PC-9 (cell line): ENCODE results near the gene MACROD2. TPM values are rescaled to one million over a fixed set of nuclear protein-coding genes. Genes with fewer than 3 reads are reported as not detected.

Source experiments
- BruUV-seq: library from RNA; stranded (reverse); fragments of 400-500 nt; replicated peaks from 2 replicates; lab custom pipeline; 2021; lab: Mats Ljungman, UMichigan
- CTCF ChIA-PET: fragments of 300-600 bp; sonication (Branson Sonifier 250); formaldehyde crosslinking; loops from one replicate; lab custom pipeline; 2022; ENCODE audit warnings: antibody characterized with exemption; lab: Charles Lee
- POLR2A ChIA-PET: fragments of 300-600 bp; sonication (Branson Sonifier 250); formaldehyde crosslinking; loops from one replicate; lab custom pipeline; 2022; ENCODE audit warnings: antibody characterized with exemption; ENCODE audit not compliant: unreplicated experiment; lab: Charles Lee
- DNase-seq, 2 experiments: peaks; one replicate each; pipeline versions ENCODE4 v3.0.0 to v3.0.0-alpha.2; 2015 to 2022; ENCODE audit warnings: mixed read lengths in 1 of 2
- H2AFZ ChIP-seq: fragments of 200-600 bp; sonication (generic); 2 replicates; pipeline ENCODE4 v1.8.1; 2017; ENCODE audit warnings: antibody characterized with exemption
- H3F3A ChIP-seq: fragments of 200-600 bp; sonication (generic); 2 replicates; pipeline ENCODE4 v1.8.1; 2017; ENCODE audit warnings: antibody characterized with exemption, mild to moderate bottlenecking, low read depth; ENCODE audit not compliant: insufficient read depth
- H3K27ac ChIP-seq: fragments of 200-600 bp; sonication (generic); 2 replicates; pipeline ENCODE4 v1.6.1; 2016; ENCODE audit warnings: mixed run types
- H3K27me3 ChIP-seq: fragments of 200-600 bp; sonication (generic); 2 replicates; pipeline ENCODE4 v1.6.1; 2016; ENCODE audit warnings: low read depth, mixed run types; ENCODE audit not compliant: insufficient read depth
- H3K36me3 ChIP-seq: fragments of 200-600 bp; sonication (generic); 2 replicates; pipeline ENCODE4 v1.6.1; 2016; ENCODE audit warnings: low read depth, mixed run types
- H3K4me1 ChIP-seq: fragments of 200-600 bp; sonication (generic); replicated peaks from 2 replicates; pipeline ENCODE4 v1.6.1; 2016; ENCODE audit warnings: mixed run types; ENCODE audit not compliant: insufficient read depth
- H3K4me2 ChIP-seq: fragments of 200-600 bp; sonication (generic); 2 replicates; pipeline ENCODE4 v1.6.1; 2017; ENCODE audit warnings: mixed run types
- H3K4me3 ChIP-seq: fragments of 200-600 bp; sonication (generic); 2 replicates; pipeline ENCODE4 v1.6.1; 2016; ENCODE audit warnings: mixed run types
- H3K79me2 ChIP-seq: fragments of 200-600 bp; sonication (generic); 2 replicates; pipeline ENCODE4 v1.6.1; 2017; ENCODE audit warnings: low read depth, mixed run types
- H3K9me2 ChIP-seq: fragments of 200-600 bp; sonication (generic); 2 replicates; pipeline ENCODE4 v1.8.1; 2017; ENCODE audit warnings: mild to moderate bottlenecking; ENCODE audit not compliant: insufficient read depth
- H3K9me3 ChIP-seq: fragments of 200-600 bp; sonication (generic); 2 replicates; pipeline ENCODE4 v1.8.1; 2016; ENCODE audit warnings: low read depth; ENCODE audit not compliant: insufficient read depth
- H4K20me1 ChIP-seq: fragments of 200-600 bp; sonication (generic); 2 replicates; pipeline ENCODE4 v1.8.1; 2017; ENCODE audit not compliant: insufficient read depth
- CTCF ChIP-seq: fragments of 200-600 bp; sonication (generic); conservative IDR thresholded peaks from 2 replicates; pipeline ENCODE4 v1.6.1; 2017; ENCODE audit warnings: mixed run types, antibody characterized with exemption, mild to moderate bottlenecking, moderate library complexity
- EZH2 ChIP-seq: fragments of 200-600 bp; sonication (generic); IDR thresholded peaks from 2 replicates; pipeline ENCODE4 v1.8.0; 2017; ENCODE audit warnings: antibody characterized with exemption, low read depth
- intact Hi-C: fragments of 100-400 bp; cut with micrococcal nuclease; formaldehyde crosslinking; loops from one replicate; pipeline ENCODE4 v1.10.0; 2022; ENCODE audit not compliant: unreplicated experiment
- total RNA-seq: library from RNA; stranded (reverse); gene quantifications from 2 replicates; pipeline ENCODE4 v1.2.3, GENCODE V29; 2021

MACROD2 gene
- total RNA-seq, 1 experiment from 2014 or later: 11.4 TPM

- Histone ChIP-seq H3K27ac (no peak overlapping the region), H3K9me3 (no peaks in the 10 kb centered on the region), H3K36me3 (no peaks in the 10 kb centered on the region), H2AFZ (no peak overlapping the region), H3K4me3 (no peak overlapping the region), H3K79me2 (no peaks in the 10 kb centered on the region), H4K20me1 (no peaks in the 10 kb centered on the region), H3K27me3 (no peaks in the 10 kb centered on the region), H3F3A (no peaks in the 10 kb centered on the region), H3K4me1 (no peaks in the 10 kb centered on the region), H3K9me2 (no peaks in the 10 kb centered on the region), H3K4me2 (no peak overlapping the region)
- CTCF ChIA-PET: no interaction called here
- BruUV-seq: no TSS peak
- TF ChIP-seq CTCF: no peak
- TF ChIP-seq EZH2: no peak
- DNase-seq: no peak
- intact Hi-C loops: no loop called here
- POLR2A ChIA-PET: no interaction called here
Measured at GRCh38 chr20:15178581-15178980, 1183.3 kb downstream of the MACROD2 start.

DNA sequence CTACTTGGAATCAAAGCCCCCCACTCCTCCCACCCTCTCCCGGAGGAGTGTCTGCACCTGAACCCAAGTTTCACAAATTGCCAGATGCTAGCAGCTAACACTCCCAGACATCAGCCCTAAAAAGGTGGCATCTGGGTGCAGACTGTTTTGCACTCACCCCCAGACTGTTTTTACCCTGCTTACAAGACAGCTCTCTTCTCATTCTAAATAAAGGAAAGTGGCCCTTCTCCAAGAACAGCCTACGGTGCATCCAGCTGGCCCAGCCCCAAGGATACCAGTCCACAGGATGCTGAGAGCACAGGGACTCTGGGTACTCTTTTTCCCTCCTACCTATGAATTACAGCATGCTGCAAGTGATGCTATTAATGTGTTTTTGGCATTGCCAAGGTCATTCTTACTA lies 1184.1 kb downstream of the MACROD2 start:
- DNase-seq: no peak
- Histone ChIP-seq H3K9me3 (no peaks in the 10 kb centered on the region), H3K4me1 (no peaks in the 10 kb centered on the region), H3K27me3 (no peaks in the 10 kb centered on the region), H2AFZ (no peak overlapping the region), H3K36me3 (no peaks in the 10 kb centered on the region), H4K20me1 (no peaks in the 10 kb centered on the region), H3K27ac (no peak overlapping the region), H3F3A (no peaks in the 10 kb centered on the region), H3K79me2 (no peaks in the 10 kb centered on the region), H3K4me2 (no peak overlapping the region), H3K4me3 (no peak overlapping the region), H3K9me2 (no peaks in the 10 kb centered on the region)
- TF ChIP-seq EZH2 (no peak), CTCF (no peak)
- intact Hi-C loops: no loop called here
- BruUV-seq: no TSS peak
- ChIA-PET CTCF (no interaction called here), POLR2A (no interaction called here)

DNA sequence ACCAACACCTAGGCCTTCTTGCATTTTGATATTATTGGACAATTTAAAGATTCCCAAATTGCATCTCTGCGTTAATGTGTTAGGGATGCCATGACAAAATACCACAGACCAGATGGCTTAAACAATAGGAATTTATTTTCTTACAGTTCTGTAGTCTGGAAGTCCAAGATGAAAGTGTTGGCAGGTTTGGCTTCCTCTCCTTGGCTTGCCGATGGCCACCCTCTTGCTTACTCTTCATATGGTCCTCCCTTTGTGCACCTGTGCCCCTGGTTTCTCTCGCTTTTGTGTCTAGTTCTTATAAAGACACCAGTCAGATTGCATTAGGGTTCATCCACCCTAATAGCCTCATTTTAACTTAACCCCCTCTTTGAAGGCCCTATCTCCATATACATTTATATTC lies 1184.5 kb downstream of the MACROD2 start:
- intact Hi-C loops: no loop called here
- Histone ChIP-seq H3K4me1 (no peaks in the 10 kb centered on the region), H3K27me3 (no peaks in the 10 kb centered on the region), H3K4me3 (no peak overlapping the region), H2AFZ (no peak overlapping the region), H4K20me1 (no peaks in the 10 kb centered on the region), H3K27ac (no peak overlapping the region), H3K36me3 (no peaks in the 10 kb centered on the region), H3K4me2 (no peak overlapping the region), H3K9me3 (no peaks in the 10 kb centered on the region), H3K9me2 (no peaks in the 10 kb centered on the region), H3F3A (no peaks in the 10 kb centered on the region), H3K79me2 (no peaks in the 10 kb centered on the region)
- TF ChIP-seq EZH2 (no peak), CTCF (no peak)
- BruUV-seq: no TSS peak
- ChIA-PET POLR2A (no interaction called here), CTCF (no interaction called here)
- no peak for DNase-seq
